HEK293 (cell line): ENCODE results near the gene STOML1.

Experiments used
- IKZF3 ChIP-seq: fragments of 450-650 bp; IDR thresholded peaks from 2 replicates; pipeline ENCODE4 v1.5.0; 2018; ENCODE audit warnings: missing biosample characterization, mild to moderate bottlenecking, missing genetic modification characterization, moderate library complexity
- PBX3 ChIP-seq: sonication (generic); formaldehyde crosslinking; IDR thresholded peaks from 2 replicates; pipeline ENCODE4 v1.8.1; 2022; ENCODE audit warnings: mild to moderate bottlenecking, moderate library complexity, missing genetic modification reagents
- ZBTB48 ChIP-seq: fragments of 450-650 bp; formaldehyde crosslinking; IDR thresholded peaks from 2 replicates; pipeline ENCODE4 v1.5.1; 2016; ENCODE audit warnings: missing biosample characterization, missing genetic modification characterization
- ZNF132 ChIP-seq: fragments of 450-650 bp; formaldehyde crosslinking; IDR thresholded peaks from 2 replicates; pipeline ENCODE4 v1.5.1; 2017; ENCODE audit warnings: missing biosample characterization, missing genetic modification characterization, borderline replicate concordance
- ZNF335 ChIP-seq: fragments of 450-650 bp; formaldehyde crosslinking; conservative IDR thresholded peaks from 2 replicates; pipeline ENCODE4 v1.5.1; 2016; ENCODE audit warnings: missing biosample characterization, missing genetic modification characterization
- ZNF362 ChIP-seq: fragments of 450-650 bp; formaldehyde crosslinking; IDR thresholded peaks from 2 replicates; pipeline ENCODE4 v1.5.1; 2016; ENCODE audit warnings: missing biosample characterization, missing genetic modification characterization
- ZNF423 ChIP-seq: fragments of 450-650 bp; formaldehyde crosslinking; IDR thresholded peaks from 2 replicates; pipeline ENCODE4 v1.5.1; 2016; ENCODE audit warnings: missing biosample characterization, missing genetic modification characterization
- ZNF571 ChIP-seq: fragments of 450-650 bp; formaldehyde crosslinking; IDR thresholded peaks from 2 replicates; pipeline ENCODE4 v1.5.0; 2017; ENCODE audit warnings: missing biosample characterization, missing genetic modification characterization
- TF ChIP-seq, protein P1 (sequence below): fragments of 450-650 bp; formaldehyde crosslinking; IDR thresholded peaks from 2 replicates; pipeline ENCODE4 v1.5.1; 2016; ENCODE audit warnings: missing biosample characterization, missing genetic modification characterization

DNA sequence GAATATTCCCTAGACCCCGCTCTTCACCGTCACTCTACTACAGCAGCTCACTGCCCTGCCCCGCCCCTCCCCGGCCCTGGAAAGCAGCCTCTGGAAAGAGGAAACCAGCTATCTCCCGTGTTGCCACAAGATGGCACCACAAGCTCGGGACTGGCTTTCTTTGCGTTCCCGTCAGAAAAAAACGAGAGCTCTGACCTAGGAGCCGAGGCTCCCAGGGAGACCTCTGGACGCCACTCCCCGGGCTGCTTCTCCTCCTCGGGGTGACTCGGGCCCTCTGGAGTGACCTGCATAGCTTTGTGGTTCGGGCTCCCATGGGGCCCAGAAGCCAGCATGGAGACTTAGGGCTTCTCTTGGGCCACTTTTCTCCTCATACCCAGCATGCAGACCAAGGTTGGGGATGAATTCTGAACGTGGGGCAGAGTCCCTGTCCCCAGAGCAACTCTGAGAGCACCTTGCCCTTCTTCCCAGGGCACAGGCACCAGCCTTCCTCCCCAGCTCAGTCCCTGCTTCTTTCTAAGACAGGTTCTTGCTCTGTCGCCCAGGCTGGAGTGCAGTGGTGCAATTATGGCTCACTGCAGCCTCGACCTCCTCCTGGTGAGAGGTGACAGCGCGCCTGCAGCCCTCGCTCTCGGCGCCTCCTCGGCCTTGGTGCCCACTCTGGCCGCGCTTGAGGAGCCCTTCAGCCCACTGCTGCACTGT, 19.0 kb downstream of the STOML1 start:
- TF ChIP-seq PBX3 (no peak), ZNF335 (tag by site-specific recombination) (no peak), ZNF571 (no peak), ZNF362 (tag by site-specific recombination) (peak; percentile 97), ZNF423 (tag by site-specific recombination) (no peak), IKZF3 (tag by site-specific recombination) (peak; percentile 77), ZBTB48 (tag by site-specific recombination) (peak; percentile 52; the same call in 1 of the 2 replicates), ZNF132 (tag by site-specific recombination) (no peak)
- TF ChIP-seq, protein P1, sequence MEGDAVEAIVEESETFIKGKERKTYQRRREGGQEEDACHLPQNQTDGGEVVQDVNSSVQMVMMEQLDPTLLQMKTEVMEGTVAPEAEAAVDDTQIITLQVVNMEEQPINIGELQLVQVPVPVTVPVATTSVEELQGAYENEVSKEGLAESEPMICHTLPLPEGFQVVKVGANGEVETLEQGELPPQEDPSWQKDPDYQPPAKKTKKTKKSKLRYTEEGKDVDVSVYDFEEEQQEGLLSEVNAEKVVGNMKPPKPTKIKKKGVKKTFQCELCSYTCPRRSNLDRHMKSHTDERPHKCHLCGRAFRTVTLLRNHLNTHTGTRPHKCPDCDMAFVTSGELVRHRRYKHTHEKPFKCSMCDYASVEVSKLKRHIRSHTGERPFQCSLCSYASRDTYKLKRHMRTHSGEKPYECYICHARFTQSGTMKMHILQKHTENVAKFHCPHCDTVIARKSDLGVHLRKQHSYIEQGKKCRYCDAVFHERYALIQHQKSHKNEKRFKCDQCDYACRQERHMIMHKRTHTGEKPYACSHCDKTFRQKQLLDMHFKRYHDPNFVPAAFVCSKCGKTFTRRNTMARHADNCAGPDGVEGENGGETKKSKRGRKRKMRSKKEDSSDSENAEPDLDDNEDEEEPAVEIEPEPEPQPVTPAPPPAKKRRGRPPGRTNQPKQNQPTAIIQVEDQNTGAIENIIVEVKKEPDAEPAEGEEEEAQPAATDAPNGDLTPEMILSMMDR (tag by site-specific recombination), result peak; percentile 95
